OCI-LY3 (cell line): ENCODE data around the gene TCF12.
"Not testable (repeated sequence)": the region's sequence is repeated elsewhere in the genome, so short reads cannot be mapped to it uniquely, and the experiment has no call there.

Source experiments
- EZH2phosphoT487 ChIP-seq: fragments of 200-600 bp; shearing (Covaris generic); IDR thresholded peaks from 2 replicates; pipeline ENCODE4 v1.6.1; 2018; ENCODE audit warnings: antibody characterized with exemption, mixed run types, low read depth
- TF ChIP-seq, protein P1 (sequence below): fragments of 200-600, 300-600 bp; sonication (generic); IDR thresholded peaks from 2 replicates; pipeline ENCODE4 v1.5.1; 2014; ENCODE audit warnings: antibody characterized with exemption, low read length, low read depth

DNA sequence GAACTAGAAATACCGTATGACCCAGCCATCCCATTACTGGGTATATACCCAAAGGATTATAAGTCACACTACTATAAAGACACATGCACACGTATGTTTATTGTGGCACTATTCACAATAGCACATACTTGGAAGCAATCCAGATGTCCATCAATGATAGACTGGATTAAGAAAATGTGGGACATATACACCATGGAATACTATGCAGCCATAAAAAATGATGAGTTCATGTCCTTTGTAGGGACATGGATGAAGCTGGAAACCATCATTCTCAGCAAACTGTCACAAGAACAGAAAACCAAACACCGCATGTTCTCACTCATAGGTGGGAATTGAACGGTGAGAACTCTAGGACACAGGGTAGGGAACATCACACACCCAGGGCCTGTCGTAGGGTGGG, 36.6 kb downstream of the TCF12 start:
- TF ChIP-seq, protein P1, sequence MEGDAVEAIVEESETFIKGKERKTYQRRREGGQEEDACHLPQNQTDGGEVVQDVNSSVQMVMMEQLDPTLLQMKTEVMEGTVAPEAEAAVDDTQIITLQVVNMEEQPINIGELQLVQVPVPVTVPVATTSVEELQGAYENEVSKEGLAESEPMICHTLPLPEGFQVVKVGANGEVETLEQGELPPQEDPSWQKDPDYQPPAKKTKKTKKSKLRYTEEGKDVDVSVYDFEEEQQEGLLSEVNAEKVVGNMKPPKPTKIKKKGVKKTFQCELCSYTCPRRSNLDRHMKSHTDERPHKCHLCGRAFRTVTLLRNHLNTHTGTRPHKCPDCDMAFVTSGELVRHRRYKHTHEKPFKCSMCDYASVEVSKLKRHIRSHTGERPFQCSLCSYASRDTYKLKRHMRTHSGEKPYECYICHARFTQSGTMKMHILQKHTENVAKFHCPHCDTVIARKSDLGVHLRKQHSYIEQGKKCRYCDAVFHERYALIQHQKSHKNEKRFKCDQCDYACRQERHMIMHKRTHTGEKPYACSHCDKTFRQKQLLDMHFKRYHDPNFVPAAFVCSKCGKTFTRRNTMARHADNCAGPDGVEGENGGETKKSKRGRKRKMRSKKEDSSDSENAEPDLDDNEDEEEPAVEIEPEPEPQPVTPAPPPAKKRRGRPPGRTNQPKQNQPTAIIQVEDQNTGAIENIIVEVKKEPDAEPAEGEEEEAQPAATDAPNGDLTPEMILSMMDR: not testable (repeated sequence)
- not testable (repeated sequence) for TF ChIP-seq EZH2phosphoT487
